Activated B cell treated with CpG ODN at 0.5 μM for 24 hours (primary cell): ENCODE measurements around the gene RPS6KA1. TPM values are rescaled to one million over a fixed set of nuclear protein-coding genes. Genes with fewer than 3 reads are reported as not detected.

ENCODE experiments used
- ATAC-seq: fragments of 200-7000 bp; cut with Tn5 transposase; one replicate; pipeline ENCODE4 v1.10.0; 2021; ENCODE audit warnings: low read depth, mild to moderate bottlenecking, moderate library complexity
- CTCF ChIA-PET: fragments of 350-600 bp; sonication (Branson Sonifier 250); formaldehyde crosslinking; loops from one replicate; lab custom pipeline; 2021; ENCODE audit warnings: antibody characterized with exemption; lab: Charles Lee
- POLR2A ChIA-PET: fragments of 350-600 bp; sonication (Branson Sonifier 250); formaldehyde crosslinking; loops from one replicate; lab custom pipeline; 2021; ENCODE audit warnings: antibody characterized with exemption; lab: Charles Lee
- DNase-seq: peaks from one replicate; pipeline ENCODE4 v3.0.0; 2022
- H3K27ac Mint-ChIP-seq: one replicate; pipeline ENCODE4 v1.8.0; 2020; ENCODE audit warnings: mixed read lengths
- H3K27me3 Mint-ChIP-seq: one replicate; pipeline ENCODE4 v1.8.0; 2021; ENCODE audit warnings: mixed read lengths
- H3K36me3 Mint-ChIP-seq: one replicate; pipeline ENCODE4 v1.8.0; 2021; ENCODE audit warnings: low read depth, mixed read lengths
- H3K4me1 Mint-ChIP-seq: one replicate; pipeline ENCODE4 v1.8.0; 2021; ENCODE audit warnings: mixed read lengths
- H3K4me3 Mint-ChIP-seq: one replicate; pipeline ENCODE4 v1.8.0; 2020; ENCODE audit warnings: mild to moderate bottlenecking, mixed read lengths
- H3K9me3 Mint-ChIP-seq: one replicate; pipeline ENCODE4 v1.8.0; 2020; ENCODE audit warnings: mixed read lengths
- intact Hi-C: fragments of 100-400 bp; cut with micrococcal nuclease; formaldehyde crosslinking; loops from one replicate; pipeline ENCODE4 v1.15.1; 2024
- total RNA-seq: library from RNA; stranded (reverse); gene quantifications from 2 replicates; pipeline ENCODE4 v1.2.3, GENCODE V29; 2022
- TF ChIP-seq, protein P1 (sequence below): fragments of 200-600 bp; IDR thresholded peaks from one replicate; pipeline ENCODE4 v1.8.0; 2022; ENCODE audit warnings: antibody characterized with exemption, mild to moderate bottlenecking

RPS6KA1 gene
- total RNA-seq, 1 donor from 2014 or later: 150 TPM

- no peak for DNase-seq
- no peak overlapping the region for H3K27ac Mint-ChIP-seq
- intact Hi-C loops: no loop called here
Measured at GRCh38 chr1:26516987-26517765, 12.4 kb upstream of the RPS6KA1 start.

DNA sequence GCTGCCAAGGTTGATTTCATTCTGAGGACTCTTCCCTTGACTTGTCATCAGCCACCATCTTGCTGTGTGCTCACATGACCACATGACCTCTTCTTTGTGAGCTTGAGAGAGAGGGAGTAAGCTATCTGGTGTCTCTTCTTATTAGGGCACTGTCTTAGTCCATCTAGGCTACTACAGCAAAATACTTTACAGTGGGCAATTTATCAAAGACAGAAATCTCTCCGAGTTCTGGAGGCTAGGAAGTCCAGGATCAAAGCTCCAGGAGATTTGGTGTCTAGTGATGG lies 11.9 kb upstream of the RPS6KA1 start:
- TF ChIP-seq, protein P1, sequence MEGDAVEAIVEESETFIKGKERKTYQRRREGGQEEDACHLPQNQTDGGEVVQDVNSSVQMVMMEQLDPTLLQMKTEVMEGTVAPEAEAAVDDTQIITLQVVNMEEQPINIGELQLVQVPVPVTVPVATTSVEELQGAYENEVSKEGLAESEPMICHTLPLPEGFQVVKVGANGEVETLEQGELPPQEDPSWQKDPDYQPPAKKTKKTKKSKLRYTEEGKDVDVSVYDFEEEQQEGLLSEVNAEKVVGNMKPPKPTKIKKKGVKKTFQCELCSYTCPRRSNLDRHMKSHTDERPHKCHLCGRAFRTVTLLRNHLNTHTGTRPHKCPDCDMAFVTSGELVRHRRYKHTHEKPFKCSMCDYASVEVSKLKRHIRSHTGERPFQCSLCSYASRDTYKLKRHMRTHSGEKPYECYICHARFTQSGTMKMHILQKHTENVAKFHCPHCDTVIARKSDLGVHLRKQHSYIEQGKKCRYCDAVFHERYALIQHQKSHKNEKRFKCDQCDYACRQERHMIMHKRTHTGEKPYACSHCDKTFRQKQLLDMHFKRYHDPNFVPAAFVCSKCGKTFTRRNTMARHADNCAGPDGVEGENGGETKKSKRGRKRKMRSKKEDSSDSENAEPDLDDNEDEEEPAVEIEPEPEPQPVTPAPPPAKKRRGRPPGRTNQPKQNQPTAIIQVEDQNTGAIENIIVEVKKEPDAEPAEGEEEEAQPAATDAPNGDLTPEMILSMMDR: no peak
- CTCF ChIA-PET: no interaction called here
- H3K27ac Mint-ChIP-seq: no peak overlapping the region
- H3K4me1 Mint-ChIP-seq: no peaks in the 10 kb centered on the region
- no peak overlapping the region for H3K4me3 Mint-ChIP-seq
- H3K9me3 Mint-ChIP-seq: no peaks in the 10 kb centered on the region
- ATAC-seq: no peak
- no peak for DNase-seq
- H3K36me3 Mint-ChIP-seq: no peaks in the 10 kb centered on the region
- POLR2A ChIA-PET: no interaction called here
- no peaks in the 10 kb centered on the region for H3K27me3 Mint-ChIP-seq
- intact Hi-C loops: no loop called here

More at GRCh38 chr1:26516987-26517765, 12.4 kb upstream of the RPS6KA1 start:
- no peaks in the 10 kb centered on the region for H3K4me1 Mint-ChIP-seq
- H3K9me3 Mint-ChIP-seq: no peaks in the 10 kb centered on the region
- no peak overlapping the region for H3K4me3 Mint-ChIP-seq
- no peaks in the 10 kb centered on the region for H3K36me3 Mint-ChIP-seq
- no peak for ATAC-seq
- no peaks in the 10 kb centered on the region for H3K27me3 Mint-ChIP-seq
- POLR2A ChIA-PET: no interaction called here
- TF ChIP-seq, protein P1: no peak
- CTCF ChIA-PET: no interaction called here

DNA sequence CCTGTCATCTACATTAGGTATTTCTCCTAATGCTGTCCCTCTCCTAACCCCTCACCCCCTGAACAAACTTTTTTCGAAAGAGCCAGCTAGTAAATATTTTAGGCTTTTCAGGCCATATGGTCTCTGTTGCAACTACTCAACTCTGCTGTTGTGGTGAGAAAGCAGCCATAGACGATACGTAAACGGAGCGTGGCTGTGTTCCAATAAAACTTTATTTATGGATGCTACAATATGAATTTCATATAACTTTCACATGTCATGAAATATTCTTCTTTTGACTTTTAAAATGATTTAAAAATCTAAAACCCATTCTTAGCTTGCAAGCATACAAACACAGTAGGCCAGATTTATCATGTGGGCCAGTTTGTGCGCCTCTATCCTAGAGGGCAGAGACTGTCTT lies 11.2 kb upstream of the RPS6KA1 start:
- Mint-ChIP-seq H3K36me3 (no peaks in the 10 kb centered on the region), H3K27ac (no peak overlapping the region), H3K27me3 (peaks cover 2% of the 10 kb centered on the region), H3K4me3 (no peak overlapping the region), H3K9me3 (no peaks in the 10 kb centered on the region), H3K4me1 (no peaks in the 10 kb centered on the region)
- ATAC-seq: no peak
- CTCF ChIA-PET: no interaction called here
- DNase-seq: no peak
- intact Hi-C loops: no loop called here
- TF ChIP-seq, protein P1: no peak
- POLR2A ChIA-PET: no interaction called here

DNA sequence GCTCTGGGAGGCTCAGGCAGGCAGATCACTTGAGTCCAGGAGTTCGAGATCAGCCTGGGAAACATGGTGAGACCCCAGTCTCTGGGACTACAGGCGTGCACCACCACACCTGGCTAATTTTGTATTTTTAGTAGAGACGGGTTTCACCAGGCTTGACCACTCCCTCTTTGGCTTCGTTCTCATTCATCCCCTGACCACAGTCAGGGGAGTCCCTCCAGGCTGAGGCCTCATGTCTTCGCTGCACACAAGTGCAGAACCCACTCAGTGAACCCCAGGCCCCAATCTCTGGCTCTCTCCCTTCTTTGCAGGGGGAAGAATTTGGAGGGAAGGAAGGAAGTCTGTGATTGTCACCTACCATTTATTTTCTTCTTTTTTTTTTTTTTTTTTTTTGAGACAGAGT lies 9.2 kb upstream of the RPS6KA1 start:
- no peaks in the 10 kb centered on the region for H3K36me3 Mint-ChIP-seq
- H3K9me3 Mint-ChIP-seq: no peaks in the 10 kb centered on the region
- TF ChIP-seq, protein P1: no peak
- peaks cover 11% of the 10 kb centered on the region for H3K27me3 Mint-ChIP-seq
- POLR2A ChIA-PET: interaction anchor here (0.7 kb wide), 1 partner anchor 145 kb away, joined by 10 read pairs; no protein-coding TSS in a partner anchor
- intact Hi-C loops: no loop called here
- CTCF ChIA-PET: interaction anchor here (0.6 kb wide), 1 partner anchor 17 kb away, joined by 3 read pairs; no protein-coding TSS in a partner anchor
- ATAC-seq (no peak), DNase-seq (no peak)
- no peak overlapping the region for H3K4me3 Mint-ChIP-seq
- no peaks in the 10 kb centered on the region for H3K4me1 Mint-ChIP-seq
- H3K27ac Mint-ChIP-seq: no peak overlapping the region

GRCh38 chr1:26521669-26522030 lies 7.9 kb upstream of the RPS6KA1 start:
- H3K9me3 Mint-ChIP-seq: no peaks in the 10 kb centered on the region
- ChIA-PET CTCF (no interaction called here), POLR2A (no interaction called here)
- intact Hi-C loops: no loop called here
- H3K36me3 Mint-ChIP-seq: no peaks in the 10 kb centered on the region
- H3K27ac Mint-ChIP-seq: no peak overlapping the region
- ATAC-seq: no peak
- TF ChIP-seq, protein P1: no peak
- no peak overlapping the region for H3K4me3 Mint-ChIP-seq
- DNase-seq: no peak
- H3K4me1 Mint-ChIP-seq: no peaks in the 10 kb centered on the region
- peaks cover 11% of the 10 kb centered on the region for H3K27me3 Mint-ChIP-seq
